ENCODE measurements around the gene PIM3.

Gene PIM3

DNA sequence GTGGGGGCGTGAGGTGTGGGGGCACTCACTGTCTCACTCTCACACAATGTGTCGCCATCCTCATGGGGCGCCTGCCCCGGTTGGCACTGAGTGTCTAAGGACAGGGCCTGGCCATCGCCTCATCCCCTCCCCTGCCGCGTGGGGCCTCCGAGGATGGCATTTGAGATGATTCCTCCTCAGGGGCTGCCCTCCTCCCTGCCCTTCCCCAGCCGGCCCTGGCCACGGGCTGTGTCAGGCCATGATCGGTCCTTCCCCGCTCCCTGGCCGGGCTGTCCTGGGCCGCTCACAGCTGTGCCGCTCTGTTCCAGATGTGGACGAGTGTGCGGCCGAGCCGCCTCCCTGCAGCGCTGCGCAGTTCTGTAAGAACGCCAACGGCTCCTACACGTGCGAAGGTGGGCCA lies 37.6 kb upstream of the PIM3 start:
- TF ChIP-seq, protein P1, sequence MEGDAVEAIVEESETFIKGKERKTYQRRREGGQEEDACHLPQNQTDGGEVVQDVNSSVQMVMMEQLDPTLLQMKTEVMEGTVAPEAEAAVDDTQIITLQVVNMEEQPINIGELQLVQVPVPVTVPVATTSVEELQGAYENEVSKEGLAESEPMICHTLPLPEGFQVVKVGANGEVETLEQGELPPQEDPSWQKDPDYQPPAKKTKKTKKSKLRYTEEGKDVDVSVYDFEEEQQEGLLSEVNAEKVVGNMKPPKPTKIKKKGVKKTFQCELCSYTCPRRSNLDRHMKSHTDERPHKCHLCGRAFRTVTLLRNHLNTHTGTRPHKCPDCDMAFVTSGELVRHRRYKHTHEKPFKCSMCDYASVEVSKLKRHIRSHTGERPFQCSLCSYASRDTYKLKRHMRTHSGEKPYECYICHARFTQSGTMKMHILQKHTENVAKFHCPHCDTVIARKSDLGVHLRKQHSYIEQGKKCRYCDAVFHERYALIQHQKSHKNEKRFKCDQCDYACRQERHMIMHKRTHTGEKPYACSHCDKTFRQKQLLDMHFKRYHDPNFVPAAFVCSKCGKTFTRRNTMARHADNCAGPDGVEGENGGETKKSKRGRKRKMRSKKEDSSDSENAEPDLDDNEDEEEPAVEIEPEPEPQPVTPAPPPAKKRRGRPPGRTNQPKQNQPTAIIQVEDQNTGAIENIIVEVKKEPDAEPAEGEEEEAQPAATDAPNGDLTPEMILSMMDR (IDR thresholded peaks at IDR 0.05; ENCODE audit: low read depth, low read length, missing control alignments), result no peak
- H3K4me3 ChIP-seq (ENCODE audit: low read depth, low read length), result no peak overlapping the region
- no peak for DNase-seq (ENCODE audit: low read depth)

DNA sequence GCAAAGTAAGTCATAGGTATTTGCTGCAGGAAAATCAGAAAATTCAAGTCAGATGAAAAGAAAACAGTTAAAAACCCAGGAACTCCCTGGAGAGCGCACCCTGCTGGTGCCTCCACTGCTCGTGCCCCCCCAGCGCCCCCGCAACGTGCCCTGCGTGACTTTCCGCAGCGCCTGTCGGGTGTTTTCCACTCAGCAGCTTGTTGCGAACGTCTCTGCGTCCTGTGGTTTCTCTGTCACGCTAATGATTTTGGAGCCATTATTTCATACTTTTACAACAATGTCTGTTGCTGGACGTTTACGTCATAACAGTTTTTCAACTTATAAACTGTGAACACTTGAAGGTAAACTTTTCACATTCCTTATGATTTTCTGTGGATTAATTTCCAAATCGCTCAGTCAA lies 37.1 kb upstream of the PIM3 start:
- no peak overlapping the region for H3K4me3 ChIP-seq (ENCODE audit: low read depth, low read length)
- no peak for DNase-seq (ENCODE audit: low read depth)
- TF ChIP-seq, protein P1 (IDR thresholded peaks at IDR 0.05; ENCODE audit: low read depth, low read length, missing control alignments), result peak; percentile 61

DNA sequence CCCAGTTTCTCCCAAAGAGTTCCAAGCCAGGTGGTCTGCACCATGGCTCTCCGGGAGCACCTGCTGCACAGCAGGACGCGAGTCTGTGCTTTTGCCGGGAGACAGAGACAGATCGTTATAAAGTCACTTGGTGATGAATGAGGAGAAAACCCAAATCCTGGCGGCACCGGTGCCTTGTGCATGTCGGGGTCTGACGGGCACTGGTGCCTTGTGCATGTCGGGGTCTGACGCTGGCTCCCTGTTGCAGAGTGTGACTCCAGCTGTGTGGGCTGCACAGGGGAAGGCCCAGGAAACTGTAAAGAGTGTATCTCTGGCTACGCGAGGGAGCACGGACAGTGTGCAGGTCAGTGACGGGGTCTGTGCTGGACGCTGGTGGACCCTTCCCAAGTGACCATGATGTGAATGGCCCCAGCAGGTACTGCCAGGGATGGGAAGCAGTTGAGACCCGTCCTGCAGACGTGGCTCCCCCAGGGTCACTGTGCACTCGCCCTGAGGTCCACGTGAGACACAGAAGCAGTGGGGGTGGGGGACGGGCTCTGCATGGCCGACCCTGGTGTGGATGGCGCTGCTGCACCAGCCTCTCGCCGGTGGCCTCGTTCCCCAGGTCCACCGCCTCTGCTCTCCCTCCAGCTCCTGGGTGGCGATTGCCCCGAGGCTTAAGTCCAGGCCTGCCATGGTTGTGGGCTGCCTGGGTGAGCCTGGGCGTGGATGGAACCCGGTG lies 36.3 kb upstream of the PIM3 start:
- no peak overlapping the region for H3K4me3 ChIP-seq (ENCODE audit: low read depth, low read length)
- TF ChIP-seq, protein P1 (IDR thresholded peaks at IDR 0.05; ENCODE audit: low read depth, low read length, missing control alignments), result no peak
- DNase-seq (ENCODE audit: low read depth), result no peak

DNA sequence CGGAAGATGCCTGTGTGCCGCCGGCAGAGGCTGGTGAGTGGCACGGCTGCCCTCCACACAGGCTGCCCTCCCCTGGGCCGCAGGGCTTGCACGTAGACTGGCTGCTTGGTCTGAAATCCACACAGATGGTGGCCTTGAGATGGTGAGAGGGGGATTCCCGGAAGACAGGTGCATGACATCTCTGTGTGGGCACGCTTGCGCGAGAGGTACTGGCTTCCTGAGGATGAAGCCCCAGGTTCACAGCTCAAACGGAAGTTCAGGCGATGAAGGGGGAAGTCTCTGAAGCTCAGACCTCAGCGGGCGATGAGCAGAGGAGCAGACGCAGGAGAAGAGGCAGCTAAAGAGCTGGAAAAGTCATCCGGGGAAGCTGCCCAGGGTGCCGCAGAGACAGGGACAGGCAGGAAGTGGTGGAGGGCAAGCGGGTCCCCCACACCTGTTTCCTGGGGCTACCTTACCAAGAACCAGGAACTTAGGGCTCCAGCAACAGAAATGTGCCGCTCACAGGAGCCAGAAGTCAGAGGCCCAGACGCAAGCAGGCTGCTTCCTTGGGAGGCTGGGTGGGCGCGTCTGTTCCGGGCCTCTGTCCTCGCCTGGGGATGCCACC lies 34.9 kb upstream of the PIM3 start:
- peak overlapping the region; percentile 51 for H3K4me3 ChIP-seq (ENCODE audit: low read depth, low read length)
- no peak for DNase-seq (ENCODE audit: low read depth)
- TF ChIP-seq, protein P1 (IDR thresholded peaks at IDR 0.05; ENCODE audit: low read depth, low read length, missing control alignments), result no peak

DNA sequence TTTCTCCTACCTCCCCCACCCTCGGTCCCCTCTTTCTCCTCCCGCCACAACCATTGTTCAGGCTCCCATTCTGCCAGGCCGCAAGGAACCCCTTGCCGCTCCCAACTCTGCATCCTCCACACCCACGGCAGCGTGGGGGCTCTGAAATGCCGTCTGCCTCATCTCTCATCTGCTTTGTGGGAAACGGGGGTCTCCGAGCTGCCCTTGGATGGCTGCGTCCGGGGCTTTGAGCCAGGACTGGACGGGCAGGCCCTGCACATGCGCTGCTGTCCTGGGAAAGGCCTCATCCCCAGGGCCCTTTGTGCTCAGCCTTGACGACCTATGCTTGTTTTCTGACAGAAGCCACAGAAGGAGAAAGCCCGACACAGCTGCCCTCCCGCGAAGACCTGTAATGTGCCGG lies 33.7 kb upstream of the PIM3 start:
- no peak for DNase-seq (ENCODE audit: low read depth)
- TF ChIP-seq, protein P1 (IDR thresholded peaks at IDR 0.05; ENCODE audit: low read depth, low read length, missing control alignments), result no peak
- H3K4me3 ChIP-seq (ENCODE audit: low read depth, low read length), result no peak overlapping the region

DNA sequence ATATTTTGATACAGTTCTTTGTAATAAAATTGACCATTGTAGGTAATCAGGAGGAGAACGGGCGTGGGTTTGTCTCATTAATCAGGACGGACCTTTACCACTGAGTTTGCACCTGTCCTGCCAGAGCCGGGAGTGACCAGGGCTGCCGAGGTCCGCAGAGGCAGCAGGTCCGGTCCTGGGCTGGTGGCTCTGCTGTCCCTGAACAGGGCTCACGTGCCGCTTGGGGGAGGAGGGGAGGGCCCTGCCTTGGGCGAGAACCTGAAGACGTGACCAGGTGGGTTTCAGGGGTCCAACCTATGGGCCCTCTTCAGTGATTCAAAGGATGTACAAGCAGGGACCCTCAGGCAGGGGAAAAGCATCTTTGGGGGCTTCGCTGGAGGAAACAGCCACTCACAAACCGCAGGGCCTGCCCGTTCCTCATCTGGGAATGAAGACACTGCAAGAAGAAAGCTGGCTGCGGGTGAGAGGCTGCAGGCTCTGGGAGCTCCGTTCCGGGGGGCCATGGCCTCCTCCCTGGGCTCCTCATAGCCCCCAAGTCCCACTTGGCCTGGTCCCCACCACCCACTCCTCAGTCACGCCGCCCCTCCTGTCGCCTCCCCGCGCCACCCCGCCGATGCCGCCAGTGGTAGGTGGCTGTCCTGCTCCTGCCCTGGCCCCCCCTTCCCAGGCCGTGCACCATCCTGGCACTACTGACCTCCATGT lies 32.9 kb upstream of the PIM3 start:
- TF ChIP-seq, protein P1 (IDR thresholded peaks at IDR 0.05; ENCODE audit: low read depth, low read length, missing control alignments), result no peak
- H3K4me3 ChIP-seq (ENCODE audit: low read depth, low read length), result no peak overlapping the region
- no peak for DNase-seq (ENCODE audit: low read depth)
